SK-N-SH (cell line): ENCODE results near the gene SLC22A23. TPM values are rescaled to one million over a fixed set of nuclear protein-coding genes. Genes with fewer than 3 reads are reported as not detected.

Source experiments
- CTCF ChIA-PET: fragments of 300-600, 350-600 bp; formaldehyde crosslinking; extraction: SDS; loops from one replicate; lab custom pipeline; 2021; lab: Yijun Ruan, JAX
- POLR2A ChIA-PET: fragments of 350-600 bp; sonication (Branson Sonifier 250); formaldehyde crosslinking; extraction: SDS; loops from one replicate; lab custom pipeline; 2020; ENCODE audit warnings: antibody characterized with exemption, inconsistent platforms; lab: Yijun Ruan, JAX
- DNase-seq: peaks from one replicate; pipeline ENCODE4 v3.0.0; 2012
- H2AFZ ChIP-seq: fragments of 200-600 bp; sonication (generic); 2 replicates; pipeline ENCODE4 v1.8.1; 2016; ENCODE audit warnings: antibody characterized with exemption, mild to moderate bottlenecking, low read depth
- H3F3A ChIP-seq: fragments of 200-600 bp; sonication (generic); replicated peaks from 2 replicates; pipeline ENCODE3; 2016; ENCODE audit warnings: antibody characterized with exemption, mild to moderate bottlenecking; ENCODE audit not compliant: insufficient read depth
- H3K27ac ChIP-seq, 2 experiments: fragments of 200-500 bp in 1 of 2; fragments of 200-600 bp in 1 of 2; sonication (Bioruptor generic) in 1 of 2; sonication (generic), shearing (Covaris generic) in 1 of 2; 2 replicates each; pipeline versions ENCODE4 v1.5.1 to v1.6.1; 2014 to 2016; ENCODE audit warnings: low read depth in 2 of 2, inconsistent platforms in 1 of 2, low read length in 1 of 2, mild to moderate bottlenecking in 1 of 2, mixed read lengths in 1 of 2
- H3K27me3 ChIP-seq: fragments of 200-600 bp; sonication (generic), shearing (Covaris generic); 2 replicates; pipeline ENCODE4 v1.6.1; 2016; ENCODE audit warnings: mixed run types; ENCODE audit not compliant: insufficient read depth
- H3K36me3 ChIP-seq, 2 experiments: fragments of 200-500 bp in 1 of 2; fragments of 200-600 bp in 1 of 2; sonication (Bioruptor generic) in 1 of 2; sonication (generic) in 1 of 2; replicated peaks in 1 of 2; 2 replicates each; pipeline versions ENCODE3 to v1.5.1; 2014 to 2016; ENCODE audit warnings: low read length in 1 of 2, mild to moderate bottlenecking in 1 of 2; ENCODE audit not compliant: insufficient read depth in 2 of 2, control insufficient read depth in 1 of 2
- H3K4me1 ChIP-seq, 2 experiments: fragments of 200-500 bp in 1 of 2; fragments of 200-600 bp in 1 of 2; sonication (Bioruptor generic) in 1 of 2; sonication (generic), shearing (Covaris generic) in 1 of 2; 2 replicates each; pipeline versions ENCODE4 v1.5.1 to v1.6.1; 2014 to 2016; ENCODE audit warnings: low read depth in 1 of 2, low read length in 1 of 2, mixed run types in 1 of 2; ENCODE audit not compliant: insufficient read depth in 2 of 2, control insufficient read depth in 1 of 2
- H3K4me2 ChIP-seq: fragments of 200-600 bp; sonication (generic), shearing (Covaris generic); 2 replicates; pipeline ENCODE4 v1.6.1; 2017; ENCODE audit warnings: mixed run types
- H3K4me3 ChIP-seq, 2 experiments: fragments of 200-500 bp in 1 of 2; fragments of 200-600 bp in 1 of 2; sonication (Bioruptor generic) in 1 of 2; sonication (generic), shearing (Covaris generic) in 1 of 2; 2 replicates each; pipeline versions ENCODE4 v1.5.1 to v1.8.1; 2014 to 2016; ENCODE audit warnings: low read depth in 2 of 2, inconsistent platforms in 1 of 2, low read length in 1 of 2, mild to moderate bottlenecking in 1 of 2, mixed read lengths in 1 of 2, moderate library complexity in 1 of 2
- H3K79me2 ChIP-seq: fragments of 200-600 bp; sonication (generic); 2 replicates; pipeline ENCODE4 v1.8.1; 2017; ENCODE audit warnings: mild to moderate bottlenecking; ENCODE audit not compliant: insufficient read depth
- H3K9ac ChIP-seq: fragments of 200-600 bp; sonication (generic); 2 replicates; pipeline ENCODE4 v1.6.1; 2017; ENCODE audit warnings: mixed run types
- H3K9me2 ChIP-seq: fragments of 200-600 bp; sonication (generic); 2 replicates; pipeline ENCODE4 v1.6.1; 2017; ENCODE audit warnings: mixed run types
- H3K9me3 ChIP-seq: fragments of 200-600 bp; sonication (generic); 2 replicates; pipeline ENCODE4 v1.6.1; 2017; ENCODE audit warnings: mixed run types, mild to moderate bottlenecking, moderate library complexity
- H4K20me1 ChIP-seq: fragments of 200-600 bp; sonication (generic); 2 replicates; pipeline ENCODE4 v1.6.1; 2017; ENCODE audit warnings: mild to moderate bottlenecking, mixed run types; ENCODE audit not compliant: insufficient read depth
- CHD2 ChIP-seq: fragments of 150-350 bp; IDR thresholded peaks from 2 replicates; pipeline ENCODE4 v1.6.1; 2018; ENCODE audit warnings: low read length; ENCODE audit not compliant: partially characterized antibody
- CTCF ChIP-seq: fragments of 200-600 bp; sonication (generic); IDR thresholded peaks from 2 replicates; pipeline ENCODE4 v1.6.1; 2017; ENCODE audit warnings: antibody characterized with exemption, mild to moderate bottlenecking, moderate library complexity
- ELF1 ChIP-seq: IDR thresholded peaks from 2 replicates; pipeline ENCODE4 v1.4.0; 2012
- EP300 ChIP-seq, 2 experiments: IDR thresholded peaks; 2 replicates each; pipeline versions ENCODE4 v1.4.0 to v1.6.1; 2012; ENCODE audit warnings: borderline replicate concordance in 1 of 2, low read depth in 1 of 2, low read length in 1 of 2
- FOSL2 ChIP-seq: IDR thresholded peaks from 2 replicates; pipeline ENCODE4 v1.4.0; 2012; ENCODE audit warnings: low read depth, mild to moderate bottlenecking, moderate library complexity, borderline replicate concordance
- FOXM1 ChIP-seq: IDR thresholded peaks from 2 replicates; pipeline ENCODE4 v1.4.0; 2012; ENCODE audit warnings: low read depth, mild to moderate bottlenecking
- GABPA ChIP-seq: IDR thresholded peaks from 2 replicates; pipeline ENCODE4 v1.4.0; 2012; ENCODE audit warnings: low read depth, mild to moderate bottlenecking
- GATA2 ChIP-seq: sonication (generic); formaldehyde crosslinking; IDR thresholded peaks from 2 replicates; pipeline ENCODE4 v1.5.0; 2020; ENCODE audit warnings: mild to moderate bottlenecking, missing genetic modification reagents
- JUND ChIP-seq: IDR thresholded peaks from 2 replicates; pipeline ENCODE4 v1.4.0; 2012
- MAX ChIP-seq: IDR thresholded peaks from 2 replicates; pipeline ENCODE4 v1.4.0; 2012; ENCODE audit warnings: low read depth
- MEF2A ChIP-seq: IDR thresholded peaks from 2 replicates; pipeline ENCODE4 v1.4.0; 2012; ENCODE audit warnings: low read depth, borderline replicate concordance
- RAD21 ChIP-seq: IDR thresholded peaks from 2 replicates; pipeline ENCODE4 v1.6.1; 2012; ENCODE audit warnings: mild to moderate bottlenecking, low read length
- RCOR1 ChIP-seq: fragments of 150-350 bp; IDR thresholded peaks from 2 replicates; pipeline ENCODE4 v1.6.1; 2017; ENCODE audit warnings: antibody characterized with exemption, low read length
- REST ChIP-seq: IDR thresholded peaks from 2 replicates; pipeline ENCODE4 v1.6.1; 2012; ENCODE audit warnings: mild to moderate bottlenecking, low read depth, low read length, moderate library complexity
- SIN3A ChIP-seq: IDR thresholded peaks from 2 replicates; pipeline ENCODE4 v1.6.1; 2012; ENCODE audit warnings: low read depth, mild to moderate bottlenecking, low read length, moderate library complexity, borderline replicate concordance
- SMC3 ChIP-seq: IDR thresholded peaks from 2 replicates; pipeline ENCODE4 v1.6.1; 2012; ENCODE audit warnings: low read depth, low read length, improper control_type of control experiment
- TCF12 ChIP-seq: IDR thresholded peaks from 2 replicates; pipeline ENCODE4 v1.4.0; 2012
- USF2 ChIP-seq: fragments of 150-350 bp; IDR thresholded peaks from 2 replicates; pipeline ENCODE4 v1.6.1; 2017; ENCODE audit warnings: antibody characterized with exemption, low read length, low read depth, borderline replicate concordance
- YY1 ChIP-seq: IDR thresholded peaks from 2 replicates; pipeline ENCODE4 v1.4.0; 2012; ENCODE audit warnings: low read depth, mild to moderate bottlenecking
- ZBTB33 ChIP-seq: IDR thresholded peaks from 2 replicates; pipeline ENCODE4 v1.4.0; 2012; ENCODE audit warnings: low read depth, borderline replicate concordance
- WGBS: methylation state at CpG from one replicate; pipeline ENCODE4 v1.1.6; 2017; ENCODE audit warnings: low lambda C conversion rate; 5-methylcytosine and 5-hydroxymethylcytosine counted together
- polyA plus RNA-seq, 3 experiments: library from polyadenylated mRNA; depleted of rRNA; stranded (reverse); fragments of >200 nt; gene quantifications; 2 replicates each; pipeline ENCODE4 v1.2.3, GENCODE V29; 2012

Gene SLC22A23
- polyA plus RNA-seq, 1 of the 3 experiments (the other 2 are of a cell fraction) = not detected

GRCh38 chr6:3471286-3471685 lies 14.4 kb upstream of the SLC22A23 start:
- CTCF ChIA-PET = interaction anchor here (1.0 to 1.1 kb wide), 2 partner anchors 260 to 262 kb away, joined by 3 read pairs; no protein-coding TSS in a partner anchor

More at GRCh38 chr6:3471286-3471685, 14.4 kb upstream of the SLC22A23 start:
- Histone ChIP-seq H2AFZ (no peak overlapping the region), H3K9ac (no peak overlapping the region), H3K36me3 (no peaks in the 10 kb centered on the region), H3K9me3 (no peaks in the 10 kb centered on the region), H3K4me2 (no peak overlapping the region), H3F3A (peaks cover 4% of the 10 kb centered on the region), H3K4me1 (peaks cover 0 to 6% of the 10 kb centered on the region in 2 experiments; a peak in 1 of 4 replicates), H3K27me3 (peaks cover 14% of the 10 kb centered on the region; the same call in 1 of the 2 replicates), H3K4me3 (no peak overlapping the region), H3K9me2 (no peaks in the 10 kb centered on the region), H3K27ac (no peak overlapping the region), H3K79me2 (no peaks in the 10 kb centered on the region), H4K20me1 (no peaks in the 10 kb centered on the region)
- POLR2A ChIA-PET = no interaction called here
- WGBS = 48% methylated on average over 5 of the region's 5 CpGs
- no peak for TF ChIP-seq MAX
- TF ChIP-seq USF2 = no peak
- no peak for TF ChIP-seq MEF2A
- TF ChIP-seq FOSL2 = no peak
- no peak for TF ChIP-seq SIN3A
- no peak for TF ChIP-seq GATA2
- no peak for TF ChIP-seq SMC3
- TF ChIP-seq ZBTB33 = no peak
- TF ChIP-seq GABPA = no peak
- TF ChIP-seq REST = no peak
- no peak for TF ChIP-seq EP300 (IDR thresholded peaks at IDR 0.05; ENCODE audit: borderline replicate concordance in 1 of 2, low read depth in 1 of 2, low read length in 1 of 2)
- no peak for TF ChIP-seq ELF1
- TF ChIP-seq JUND = no peak
- no peak for TF ChIP-seq CTCF
- no peak for TF ChIP-seq TCF12
- no peak for TF ChIP-seq RCOR1
- TF ChIP-seq CHD2 = no peak
- no peak for TF ChIP-seq FOXM1
- TF ChIP-seq YY1 = no peak
- TF ChIP-seq RAD21 = no peak
- DNase-seq = no peak
